ENCODE data around the gene AP3D1. TPM values are rescaled to one million over a fixed set of nuclear protein-coding genes. Genes with fewer than 3 reads are reported as not detected.

AP3D1 gene
- total RNA-seq, 1 donor from 2014 or later: 109 TPM

DNA sequence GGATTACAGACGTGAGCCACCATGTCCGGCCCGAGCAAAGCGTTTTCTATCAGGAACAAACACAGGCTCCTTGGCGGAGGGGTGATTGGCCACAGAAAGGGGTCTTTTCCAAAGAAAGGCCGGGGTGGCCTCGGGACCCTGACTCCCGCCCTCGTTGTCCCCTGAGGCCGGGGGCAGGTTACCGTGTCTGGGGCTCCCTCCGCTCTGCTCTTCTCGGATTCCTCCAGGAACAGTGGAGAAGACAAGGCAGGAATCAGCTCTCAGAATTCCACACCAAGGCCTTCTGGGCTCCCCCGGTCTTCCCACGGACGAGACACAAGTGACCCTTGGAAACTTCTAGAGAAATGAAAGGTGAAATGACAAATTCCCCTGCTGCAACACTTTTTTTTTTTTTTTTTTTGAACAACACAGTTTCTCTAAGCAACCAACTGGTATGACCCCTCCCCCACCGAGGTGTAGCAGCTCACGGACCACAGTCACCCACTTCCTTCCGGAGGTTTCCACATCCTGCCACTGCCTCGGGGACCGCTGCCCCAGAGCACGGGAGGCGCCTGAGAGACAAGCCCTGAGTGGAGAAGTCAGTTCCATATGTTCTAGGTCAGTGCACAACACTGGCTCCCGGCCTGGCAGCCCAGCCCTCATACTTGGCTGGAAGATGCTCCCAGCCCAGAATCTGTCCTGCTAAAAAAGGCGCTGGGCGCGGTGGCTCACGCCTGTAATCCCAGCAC, 66.2 kb downstream of the AP3D1 start:
- no peaks in the 10 kb centered on the region for H3K27me3 Mint-ChIP-seq
- peaks cover 44% of the 10 kb centered on the region for H3K36me3 Mint-ChIP-seq (ENCODE audit: low read depth)
- ATAC-seq (ENCODE audit: low read depth) (peak; percentile 23), DNase-seq (peak; percentile 80)
- TF ChIP-seq, protein P1, sequence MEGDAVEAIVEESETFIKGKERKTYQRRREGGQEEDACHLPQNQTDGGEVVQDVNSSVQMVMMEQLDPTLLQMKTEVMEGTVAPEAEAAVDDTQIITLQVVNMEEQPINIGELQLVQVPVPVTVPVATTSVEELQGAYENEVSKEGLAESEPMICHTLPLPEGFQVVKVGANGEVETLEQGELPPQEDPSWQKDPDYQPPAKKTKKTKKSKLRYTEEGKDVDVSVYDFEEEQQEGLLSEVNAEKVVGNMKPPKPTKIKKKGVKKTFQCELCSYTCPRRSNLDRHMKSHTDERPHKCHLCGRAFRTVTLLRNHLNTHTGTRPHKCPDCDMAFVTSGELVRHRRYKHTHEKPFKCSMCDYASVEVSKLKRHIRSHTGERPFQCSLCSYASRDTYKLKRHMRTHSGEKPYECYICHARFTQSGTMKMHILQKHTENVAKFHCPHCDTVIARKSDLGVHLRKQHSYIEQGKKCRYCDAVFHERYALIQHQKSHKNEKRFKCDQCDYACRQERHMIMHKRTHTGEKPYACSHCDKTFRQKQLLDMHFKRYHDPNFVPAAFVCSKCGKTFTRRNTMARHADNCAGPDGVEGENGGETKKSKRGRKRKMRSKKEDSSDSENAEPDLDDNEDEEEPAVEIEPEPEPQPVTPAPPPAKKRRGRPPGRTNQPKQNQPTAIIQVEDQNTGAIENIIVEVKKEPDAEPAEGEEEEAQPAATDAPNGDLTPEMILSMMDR (IDR thresholded peaks at IDR 0.05): no peak
- POLR2A ChIA-PET: interaction anchor here (0.6 to 59.1 kb wide), 12 partner anchors 3 to 391 kb away, joined by 3 to 2723 read pairs (median 4); partner anchors contain the start of genes GADD45B, IZUMO4, MKNK2 and MOB3A
- peak overlapping the region; percentile 97 for H3K4me3 Mint-ChIP-seq
- H3K9me3 Mint-ChIP-seq: no peaks in the 10 kb centered on the region
- CTCF ChIA-PET: interaction anchor here (1.2 kb wide), 1 partner anchor 11 kb away, joined by 3 read pairs; the partner anchor contains the start of gene MOB3A
- intact Hi-C loops (cut with micrococcal nuclease): loop anchor here (1.0 to 10.0 kb wide), 6 partner anchors 24 to 1100 kb away; partner anchors contain the start of genes KLF16, MKNK2 and NCLN
- peak overlapping the region; percentile 99 for H3K27ac Mint-ChIP-seq
- H3K4me1 Mint-ChIP-seq: peaks cover 88% of the 10 kb centered on the region

DNA sequence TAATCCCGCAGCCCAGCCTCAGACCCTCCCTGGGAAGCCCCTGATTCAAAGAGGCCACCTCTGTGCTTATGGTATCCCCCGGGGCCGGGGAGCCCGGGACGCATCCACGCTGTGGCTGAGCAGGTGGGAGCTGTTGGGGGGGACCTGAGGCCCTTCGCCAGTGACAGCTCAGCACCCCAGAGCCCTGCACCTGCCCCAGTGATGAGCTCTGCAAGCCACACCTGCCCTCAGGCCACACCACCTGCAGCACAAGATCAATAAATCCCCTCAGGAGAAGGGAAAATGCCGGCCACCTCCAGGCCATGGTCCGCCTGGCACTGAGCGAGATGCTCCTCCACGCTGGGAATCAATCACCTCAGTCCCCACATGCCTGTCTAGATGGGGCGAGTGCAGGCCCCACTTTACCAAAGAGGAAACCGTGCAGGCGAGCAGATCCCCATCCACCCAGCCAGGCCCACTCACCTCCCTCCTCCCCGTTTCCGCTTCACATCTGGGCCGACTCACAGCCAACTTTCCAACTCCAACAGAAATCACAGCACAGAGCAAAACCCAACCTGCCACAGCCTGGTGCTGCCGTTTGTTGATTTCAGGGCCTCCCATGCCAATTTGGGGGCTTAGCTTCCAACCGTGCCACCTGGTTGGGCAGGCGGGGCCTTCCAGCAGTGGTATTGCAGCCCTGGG, 68.1 kb downstream of the AP3D1 start:
- H3K36me3 Mint-ChIP-seq (ENCODE audit: low read depth): peaks cover 58% of the 10 kb centered on the region
- POLR2A ChIA-PET: interaction anchor here (0.5 to 59.1 kb wide), 5 partner anchors 1 to 151 kb away, joined by 4 to 2723 read pairs (median 13); partner anchors contain the start of genes IZUMO4, MKNK2 and MOB3A

DNA sequence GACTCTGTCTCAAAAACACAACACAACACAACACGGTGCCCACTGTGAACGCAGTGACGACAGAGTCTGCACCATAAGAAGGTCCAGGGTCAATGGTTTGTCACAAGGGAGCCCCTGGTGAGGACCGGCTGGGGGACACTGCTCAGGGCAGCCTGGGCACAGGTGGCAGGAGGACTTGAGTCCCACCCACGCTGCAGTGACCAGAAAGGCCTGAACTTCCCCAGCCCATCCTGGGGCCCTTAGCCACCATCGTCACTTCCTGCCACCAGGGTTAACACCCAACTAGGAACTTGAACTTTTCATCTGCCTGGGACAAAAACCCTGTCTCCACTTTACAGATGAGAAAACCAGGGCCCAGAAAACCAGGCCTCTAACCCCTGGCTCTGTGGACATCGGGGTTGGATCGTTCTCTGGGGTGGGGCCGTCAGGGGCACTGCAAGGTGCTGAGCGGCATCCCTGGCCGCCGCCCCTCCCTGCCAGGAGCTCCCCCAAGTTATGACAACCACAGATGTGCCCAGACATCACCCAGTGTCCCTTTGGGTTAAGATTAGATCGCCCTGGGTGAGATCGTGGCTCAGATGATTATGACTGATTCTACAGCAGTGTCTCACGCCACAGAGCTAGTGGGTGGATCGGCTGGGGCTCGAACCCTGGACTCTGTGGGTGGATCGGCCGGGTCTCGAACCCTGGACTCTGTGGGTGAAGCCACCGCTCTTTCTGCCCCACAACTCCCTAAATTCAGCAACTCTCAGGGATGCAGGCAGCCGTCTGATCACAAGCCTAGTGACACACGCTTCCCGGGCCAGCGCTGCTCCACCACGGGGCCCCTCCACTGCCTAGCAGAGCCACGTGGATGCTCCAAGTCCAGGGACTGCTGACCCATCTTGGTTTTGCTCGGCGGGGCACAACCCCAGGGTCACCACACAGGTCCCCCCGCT, 69.2 kb downstream of the AP3D1 start:
- Mint-ChIP-seq H3K4me1 (peaks cover 84% of the 10 kb centered on the region), H3K27ac (peak overlapping the region; percentile 99), H3K9me3 (no peaks in the 10 kb centered on the region), H3K4me3 (peak overlapping the region; percentile 97), H3K36me3 (ENCODE audit: low read depth) (peaks cover 66% of the 10 kb centered on the region), H3K27me3 (no peaks in the 10 kb centered on the region)
- intact Hi-C loops (cut with micrococcal nuclease): loop anchor here (1.0 to 10.0 kb wide), 3 partner anchors 15 to 1103 kb away; partner anchors contain the start of genes IZUMO4, MOB3A and NCLN
- ChIA-PET POLR2A (interaction anchor here (0.6 to 59.1 kb wide), 4 partner anchors 0 to 208 kb away, joined by 7 to 2723 read pairs (median 1366); partner anchors contain the start of genes IZUMO4, MKNK2 and MOB3A), CTCF (interaction anchor here (1.0 to 2.3 kb wide), 5 partner anchors 12 to 217 kb away, joined by 3 to 6 read pairs (median 3); no protein-coding TSS in a partner anchor)
- DNase-seq (no peak), ATAC-seq (ENCODE audit: low read depth) (peak; percentile 7)
- TF ChIP-seq, protein P1 (IDR thresholded peaks at IDR 0.05): no peak

More for the DNA sequence above, 68.1 kb downstream of the AP3D1 start:
- peak overlapping the region; percentile 99 for H3K27ac Mint-ChIP-seq
- peak overlapping the region; percentile 97 for H3K4me3 Mint-ChIP-seq
- CTCF ChIA-PET: interaction anchor here (1.0 to 2.3 kb wide), 7 partner anchors 11 to 218 kb away, joined by 3 to 6 read pairs (median 3); no protein-coding TSS in a partner anchor
- no peaks in the 10 kb centered on the region for H3K9me3 Mint-ChIP-seq
- no peaks in the 10 kb centered on the region for H3K27me3 Mint-ChIP-seq
- ATAC-seq (ENCODE audit: low read depth): no peak
- no peak for DNase-seq
- peaks cover 88% of the 10 kb centered on the region for H3K4me1 Mint-ChIP-seq
- TF ChIP-seq, protein P1 (IDR thresholded peaks at IDR 0.05): no peak
- intact Hi-C loops (cut with micrococcal nuclease): loop anchor here (1.0 to 10.0 kb wide), 3 partner anchors 9 to 1101 kb away; partner anchors contain the start of genes IZUMO4, MOB3A and NCLN

DNA sequence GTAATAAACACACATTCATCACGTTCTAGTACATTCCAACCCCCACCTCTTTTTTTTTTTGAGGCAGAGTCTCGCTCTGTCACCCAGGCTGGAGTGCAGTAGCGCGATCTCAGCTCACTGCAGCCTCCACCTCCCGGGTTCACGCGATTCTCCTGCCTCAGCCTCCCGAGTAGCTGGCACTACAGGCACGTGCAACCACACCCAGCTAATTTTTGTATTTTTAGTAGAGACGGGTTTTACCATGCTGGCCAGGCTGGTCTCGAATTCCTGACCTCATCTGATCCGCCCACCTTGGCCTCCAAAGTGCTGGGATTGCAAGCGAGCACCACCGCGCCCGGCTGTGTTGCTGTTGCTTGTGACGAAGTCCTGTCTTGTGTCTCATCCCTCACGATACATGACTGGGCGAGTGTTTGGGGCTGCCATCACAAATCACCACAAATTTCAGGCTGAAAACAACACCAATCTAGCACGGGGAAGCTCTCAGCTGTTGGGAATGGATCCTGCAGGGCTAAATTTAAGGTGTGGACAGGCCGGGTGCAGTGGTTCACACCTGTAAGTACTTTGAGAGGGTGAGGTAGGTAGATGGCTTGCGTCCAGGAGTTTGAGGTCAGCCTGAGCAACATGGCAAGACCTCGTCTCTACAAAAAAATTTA, 70.9 kb downstream of the AP3D1 start:
- Mint-ChIP-seq H3K36me3 (ENCODE audit: low read depth) (peaks cover 80% of the 10 kb centered on the region), H3K4me1 (peaks cover 76% of the 10 kb centered on the region)

More for the DNA sequence above, 70.9 kb downstream of the AP3D1 start:
- Mint-ChIP-seq H3K9me3 (no peaks in the 10 kb centered on the region), H3K27me3 (no peaks in the 10 kb centered on the region), H3K27ac (peak overlapping the region; percentile 99), H3K4me3 (peak overlapping the region; percentile 56)
- intact Hi-C loops (cut with micrococcal nuclease): loop anchor here (10.0 kb wide), 1 partner anchor 1104 kb away; the partner anchor contains the start of gene NCLN
- CTCF ChIA-PET: no interaction called here
- no peak for DNase-seq
- TF ChIP-seq, protein P1 (IDR thresholded peaks at IDR 0.05): no peak
- POLR2A ChIA-PET: interaction anchor here (36.0 to 59.1 kb wide), 2 partner anchors 2 to 22 kb away, joined by 2723 read pairs; partner anchors contain the start of genes IZUMO4, MKNK2 and MOB3A
- no peak for ATAC-seq (ENCODE audit: low read depth)
